ENCODE data around the gene TMPRSS15.

Gene TMPRSS15

GRCh38 chr21:18340387-18340942 lies 63.1 kb downstream of the TMPRSS15 start:
- Histone ChIP-seq H3K4me1 (ENCODE audit: insufficient read depth, low read length, severe bottlenecking) (no peaks in the 10 kb centered on the region), H3K4me3 (ENCODE audit: low read depth, low read length, poor library complexity, severe bottlenecking) (no peak overlapping the region), H3K9ac (ENCODE audit: low read length) (no peak overlapping the region), H3K36me3 (ENCODE audit: insufficient read depth, low read length) (no peaks in the 10 kb centered on the region), H3K27me3 (ENCODE audit: insufficient read depth, low read length) (no peaks in the 10 kb centered on the region), H2AFZ (ENCODE audit: low read length) (no peak overlapping the region), H3K79me2 (ENCODE audit: insufficient read depth, low read length) (no peaks in the 10 kb centered on the region), H3K9me2 (ENCODE audit: low read depth, low read length) (no peaks in the 10 kb centered on the region), H4K20me1 (ENCODE audit: insufficient read depth, low read length) (no peaks in the 10 kb centered on the region), H3K9me3 (ENCODE audit: low read length) (no peaks in the 10 kb centered on the region), H3K27ac (ENCODE audit: low read depth, low read length, poor library complexity, severe bottlenecking) (no peak overlapping the region), H3F3A (ENCODE audit: insufficient read depth, low read length) (no peaks in the 10 kb centered on the region), H3K4me2 (ENCODE audit: low read length) (no peak overlapping the region)
- TF ChIP-seq CTCF (IDR thresholded peaks at IDR 0.05; ENCODE audit: low read length) (no peak), EZH2 (IDR thresholded peaks at IDR 0.05; ENCODE audit: borderline replicate concordance, low read length) (no peak)

GRCh38 chr21:18335651-18336236 lies 67.8 kb downstream of the TMPRSS15 start:
- Histone ChIP-seq H3K79me2 (ENCODE audit: insufficient read depth, low read length) (no peaks in the 10 kb centered on the region), H4K20me1 (ENCODE audit: insufficient read depth, low read length) (no peaks in the 10 kb centered on the region), H3K27ac (ENCODE audit: low read depth, low read length, poor library complexity, severe bottlenecking) (no peak overlapping the region), H3K9me3 (ENCODE audit: low read length) (no peaks in the 10 kb centered on the region), H3K27me3 (ENCODE audit: insufficient read depth, low read length) (no peaks in the 10 kb centered on the region), H3K9me2 (ENCODE audit: low read depth, low read length) (no peaks in the 10 kb centered on the region), H3K9ac (ENCODE audit: low read length) (no peak overlapping the region), H3K36me3 (ENCODE audit: insufficient read depth, low read length) (no peaks in the 10 kb centered on the region), H3K4me3 (ENCODE audit: low read depth, low read length, poor library complexity, severe bottlenecking) (no peak overlapping the region), H3K4me2 (ENCODE audit: low read length) (no peak overlapping the region), H2AFZ (ENCODE audit: low read length) (no peak overlapping the region), H3K4me1 (ENCODE audit: insufficient read depth, low read length, severe bottlenecking) (no peaks in the 10 kb centered on the region), H3F3A (ENCODE audit: insufficient read depth, low read length) (no peaks in the 10 kb centered on the region)
- TF ChIP-seq CTCF (IDR thresholded peaks at IDR 0.05; ENCODE audit: low read length) (no peak), EZH2 (IDR thresholded peaks at IDR 0.05; ENCODE audit: borderline replicate concordance, low read length) (no peak)

- no peak overlapping the region for H2AFZ ChIP-seq (ENCODE audit: low read length)
- H3K27me3 ChIP-seq (ENCODE audit: insufficient read depth, low read length): no peaks in the 10 kb centered on the region
- no peaks in the 10 kb centered on the region for H3K9me3 ChIP-seq (ENCODE audit: low read length)
- H3K9ac ChIP-seq (ENCODE audit: low read length): no peak overlapping the region
- no peaks in the 10 kb centered on the region for H3K4me1 ChIP-seq (ENCODE audit: insufficient read depth, low read length, severe bottlenecking)
- no peak overlapping the region for H3K27ac ChIP-seq (ENCODE audit: low read depth, low read length, poor library complexity, severe bottlenecking)
- no peak overlapping the region for H3K4me2 ChIP-seq (ENCODE audit: low read length)
- H3K9me2 ChIP-seq (ENCODE audit: low read depth, low read length): no peaks in the 10 kb centered on the region
- no peaks in the 10 kb centered on the region for H3K36me3 ChIP-seq (ENCODE audit: insufficient read depth, low read length)
- no peak overlapping the region for H3K4me3 ChIP-seq (ENCODE audit: low read depth, low read length, poor library complexity, severe bottlenecking)
- TF ChIP-seq CTCF (IDR thresholded peaks at IDR 0.05; ENCODE audit: low read length): no peak
- no peak for TF ChIP-seq EZH2 (IDR thresholded peaks at IDR 0.05; ENCODE audit: borderline replicate concordance, low read length)
- no peaks in the 10 kb centered on the region for H3K79me2 ChIP-seq (ENCODE audit: insufficient read depth, low read length)
- H3F3A ChIP-seq (ENCODE audit: insufficient read depth, low read length): no peaks in the 10 kb centered on the region
- no peaks in the 10 kb centered on the region for H4K20me1 ChIP-seq (ENCODE audit: insufficient read depth, low read length)
These were observed 69.5 kb downstream of the TMPRSS15 start for GRCh38 chr21:18334066-18334465.

All from OCI-LY1 (cell line).